PFSK-1 (cell line): Measurements from ENCODE around the gene LRRC41. TPM values are rescaled to one million over a fixed set of nuclear protein-coding genes. Genes with fewer than 3 reads are reported as not detected.

Experiments used
- FOXP2 ChIP-seq: optimal IDR thresholded peaks from 2 replicates; pipeline ENCODE3; 2011; ENCODE audit warnings: borderline replicate concordance, control low read depth, inconsistent platforms; ENCODE audit not compliant: insufficient read depth; ENCODE audit errors: extremely low read length, extremely low read depth
- POLR2AphosphoS5 ChIP-seq: IDR thresholded peaks from 2 replicates; pipeline ENCODE4 v1.6.1; 2012; ENCODE audit warnings: low read depth, mild to moderate bottlenecking, control low read depth, low read length, moderate library complexity
- REST ChIP-seq, 2 experiments: IDR thresholded peaks; 2 replicates each; pipeline versions ENCODE4 v1.6.1 to v1.8.0; 2011 to 2012; ENCODE audit warnings: low read depth in 2 of 2, low read length in 2 of 2, control low read depth in 1 of 2, inconsistent platforms in 1 of 2, mild to moderate bottlenecking in 1 of 2, moderate library complexity in 1 of 2; ENCODE audit not compliant: insufficient read depth in 1 of 2
- SIN3A ChIP-seq: IDR thresholded peaks from 2 replicates; pipeline ENCODE4 v1.6.1; 2012; ENCODE audit warnings: mild to moderate bottlenecking, low read length, moderate library complexity, borderline replicate concordance; ENCODE audit not compliant: insufficient read depth
- TAF1 ChIP-seq: IDR thresholded peaks from 2 replicates; pipeline ENCODE4 v1.6.1; 2012; ENCODE audit warnings: low read length, control low read depth, borderline replicate concordance; ENCODE audit not compliant: insufficient read depth
- polyA plus RNA-seq: library from polyadenylated mRNA; unstranded; fragments of >200 nt; gene quantifications from one replicate; pipeline ENCODE4 v1.2.1, GENCODE V29; 2012; ENCODE audit warnings: low read depth, missing spikeins; ENCODE audit not compliant: insufficient read length

LRRC41 gene, protein sequence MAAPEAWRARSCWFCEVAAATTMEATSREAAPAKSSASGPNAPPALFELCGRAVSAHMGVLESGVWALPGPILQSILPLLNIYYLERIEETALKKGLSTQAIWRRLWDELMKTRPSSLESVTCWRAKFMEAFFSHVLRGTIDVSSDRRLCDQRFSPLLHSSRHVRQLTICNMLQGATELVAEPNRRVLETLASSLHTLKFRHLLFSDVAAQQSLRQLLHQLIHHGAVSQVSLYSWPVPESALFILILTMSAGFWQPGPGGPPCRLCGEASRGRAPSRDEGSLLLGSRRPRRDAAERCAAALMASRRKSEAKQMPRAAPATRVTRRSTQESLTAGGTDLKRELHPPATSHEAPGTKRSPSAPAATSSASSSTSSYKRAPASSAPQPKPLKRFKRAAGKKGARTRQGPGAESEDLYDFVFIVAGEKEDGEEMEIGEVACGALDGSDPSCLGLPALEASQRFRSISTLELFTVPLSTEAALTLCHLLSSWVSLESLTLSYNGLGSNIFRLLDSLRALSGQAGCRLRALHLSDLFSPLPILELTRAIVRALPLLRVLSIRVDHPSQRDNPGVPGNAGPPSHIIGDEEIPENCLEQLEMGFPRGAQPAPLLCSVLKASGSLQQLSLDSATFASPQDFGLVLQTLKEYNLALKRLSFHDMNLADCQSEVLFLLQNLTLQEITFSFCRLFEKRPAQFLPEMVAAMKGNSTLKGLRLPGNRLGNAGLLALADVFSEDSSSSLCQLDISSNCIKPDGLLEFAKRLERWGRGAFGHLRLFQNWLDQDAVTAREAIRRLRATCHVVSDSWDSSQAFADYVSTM
- 61.7 TPM for polyA plus RNA-seq

GRCh38 chr1:46303038-46303871, at the start of gene LRRC41, which contains the start of gene UQCRH:
Gene LRRC41 (minus strand): TSS chr1:46303616. CDS start chr1:46303322, 294 bp downstream.
Gene UQCRH (plus strand): TSS chr1:46303698. CDS start chr1:46303767, 69 bp downstream.
- TF ChIP-seq FOXP2 (peak; percentile 36), TAF1 (peak; percentile 87), REST (IDR thresholded peaks at IDR 0.05; ENCODE audit: insufficient read depth in 1 of 2, low read depth in 2 of 2, low read length in 2 of 2) (peak; percentile 37 to 44; a peak in 2 of 4 replicates), POLR2AphosphoS5 (peak; percentile 77), SIN3A (0 out of 2 replicates have a peak, but pooled peaks have one; percentile 12)

GRCh38 chr1:46352363-46352762, 48.9 kb upstream of the LRRC41 start:
- TF ChIP-seq FOXP2 (no peak), POLR2AphosphoS5 (no peak), SIN3A (no peak), TAF1 (no peak), REST (IDR thresholded peaks at IDR 0.05; ENCODE audit: insufficient read depth in 1 of 2, low read depth in 2 of 2, low read length in 2 of 2) (no peak)

GRCh38 chr1:46345281-46345680, 41.9 kb upstream of the LRRC41 start:
- no peak for TF ChIP-seq REST (IDR thresholded peaks at IDR 0.05; ENCODE audit: insufficient read depth in 1 of 2, low read depth in 2 of 2, low read length in 2 of 2)
- TF ChIP-seq SIN3A = no peak
- no peak for TF ChIP-seq FOXP2
- TF ChIP-seq POLR2AphosphoS5 = no peak
- TF ChIP-seq TAF1 = no peak

DNA sequence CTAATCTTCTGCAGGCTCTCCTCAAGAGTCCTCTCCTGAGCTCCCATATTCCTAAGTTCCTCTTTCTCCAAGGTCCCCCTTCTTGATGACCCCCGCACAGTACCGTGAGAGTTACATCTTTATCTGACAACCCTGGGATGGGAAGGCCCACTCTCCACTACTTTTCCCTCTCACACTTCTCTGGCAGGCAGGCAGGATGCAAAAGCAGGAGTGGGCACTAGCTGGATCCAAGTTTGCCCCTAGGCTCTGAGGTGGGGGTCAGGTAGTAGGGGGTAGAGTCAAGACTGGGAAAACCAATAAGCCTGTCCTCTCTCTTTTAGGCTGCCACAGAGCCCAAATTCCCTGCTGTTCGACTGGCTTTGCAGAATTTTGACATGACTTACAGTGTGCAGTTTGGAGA, 41.1 kb upstream of the LRRC41 start:
- TF ChIP-seq REST (IDR thresholded peaks at IDR 0.05; ENCODE audit: insufficient read depth in 1 of 2, low read depth in 2 of 2, low read length in 2 of 2) = no peak
- no peak for TF ChIP-seq TAF1
- TF ChIP-seq SIN3A = no peak
- TF ChIP-seq POLR2AphosphoS5 = no peak
- no peak for TF ChIP-seq FOXP2
